Endothelial cell of umbilical vein (primary cell): ENCODE data around the gene AP2B1. TPM values are rescaled to one million over a fixed set of nuclear protein-coding genes. Genes with fewer than 3 reads are reported as not detected.

Experiments
- BruUV-seq: library from RNA; stranded (reverse); fragments of 400-500 nt; replicated peaks from 2 replicates; lab custom pipeline; 2021; lab: Mats Ljungman, UMichigan
- CTCF ChIA-PET: fragments of 300-600, 350-600 bp; sonication (Branson Sonifier 250); formaldehyde crosslinking; loops from one replicate; lab custom pipeline; 2021; ENCODE audit warnings: antibody characterized with exemption, inconsistent platforms; lab: Charles Lee
- POLR2A ChIA-PET: fragments of 300-600, 350-600 bp; sonication (Branson Sonifier 250); formaldehyde crosslinking; loops from one replicate; lab custom pipeline; 2021; ENCODE audit warnings: antibody characterized with exemption, inconsistent platforms; lab: Charles Lee
- DNase-seq: peaks from one replicate; pipeline ENCODE4 v3.0.0-alpha.2; 2011; ENCODE audit warnings: low read depth, low spot score
- FAIRE-seq: peaks from 2 replicates; lab custom pipeline; 2011; peaks lifted over from hg19 to GRCh38; lab: Jason Lieb, UNC
- H2AFZ ChIP-seq: 2 replicates; pipeline ENCODE4 v1.6.0; 2012; ENCODE audit warnings: low read depth, low read length, control low read depth, inconsistent platforms
- H3K27ac ChIP-seq: 2 replicates; pipeline ENCODE4 v1.5.1; 2011; ENCODE audit warnings: low read depth, mild to moderate bottlenecking, control low read depth, low read length, moderate library complexity; ENCODE audit not compliant: insufficient read depth
- H3K27me3 ChIP-seq, 2 experiments: 2 replicates each; pipeline versions ENCODE4 v1.6.0 to v1.6.1; 2011; ENCODE audit warnings: low read length in 2 of 2, mixed read lengths in 1 of 2; ENCODE audit not compliant: control insufficient read depth in 2 of 2, insufficient read depth in 2 of 2
- H3K36me3 ChIP-seq, 2 experiments: 2 replicates in 1 of 2; 3 replicates in 1 of 2; pipeline ENCODE4 v1.5.1; 2011; ENCODE audit warnings: low read length in 2 of 2, mild to moderate bottlenecking in 1 of 2, moderate library complexity in 1 of 2; ENCODE audit not compliant: control insufficient read depth in 2 of 2, insufficient read depth in 2 of 2; ENCODE audit errors: extremely low read depth in 1 of 2
- H3K4me1 ChIP-seq: 3 replicates; pipeline ENCODE4 v1.5.1; 2011; ENCODE audit warnings: mild to moderate bottlenecking, low read length; ENCODE audit not compliant: control insufficient read depth, insufficient read depth; ENCODE audit errors: extremely low read depth
- H3K4me2 ChIP-seq: 2 replicates; pipeline ENCODE4 v1.6.1; 2011; ENCODE audit warnings: low read length, control low read depth, mixed read lengths; ENCODE audit not compliant: insufficient read depth
- H3K4me3 ChIP-seq, 3 experiments: fragments of 200-600 bp in 1 of 3; sonication (generic), shearing (Covaris generic) in 1 of 3; replicated peaks in 1 of 3; 2 replicates each; pipeline ENCODE4 v1.5.1; 2011 to 2016; ENCODE audit warnings: control low read depth in 3 of 3, low read length in 3 of 3, mild to moderate bottlenecking in 2 of 3, inconsistent platforms in 1 of 3, low read depth in 1 of 3, moderate library complexity in 1 of 3; ENCODE audit not compliant: insufficient read depth in 1 of 3
- H3K79me2 ChIP-seq: 2 replicates; pipeline ENCODE4 v1.6.0; 2012; ENCODE audit warnings: low read length, inconsistent platforms; ENCODE audit not compliant: control insufficient read depth, insufficient read depth
- H3K9ac ChIP-seq: replicated peaks from 2 replicates; pipeline ENCODE3; 2011; ENCODE audit warnings: low read length, control low read depth; ENCODE audit not compliant: insufficient read depth; ENCODE audit errors: extremely low read depth
- H3K9me1 ChIP-seq: replicated peaks from 3 replicates; pipeline ENCODE4 v1.6.0; 2011; ENCODE audit warnings: mild to moderate bottlenecking, low read length; ENCODE audit not compliant: control insufficient read depth, insufficient read depth; ENCODE audit errors: extremely low read depth
- H3K9me3 ChIP-seq: replicated peaks from 2 replicates; pipeline ENCODE4 v1.5.1; 2012; ENCODE audit warnings: low read length, inconsistent platforms; ENCODE audit not compliant: control insufficient read depth, insufficient read depth
- H4K20me1 ChIP-seq: replicated peaks from 2 replicates; pipeline ENCODE3; 2011; ENCODE audit warnings: mild to moderate bottlenecking, low read length; ENCODE audit not compliant: control insufficient read depth, insufficient read depth; ENCODE audit errors: extremely low read depth
- EZH2 ChIP-seq: IDR thresholded peaks from 2 replicates; pipeline ENCODE4 v1.6.1; 2012; ENCODE audit warnings: borderline replicate concordance, low read depth, mild to moderate bottlenecking, moderate library complexity, low read length, inconsistent platforms; ENCODE audit not compliant: severe bottlenecking
- FOS ChIP-seq: IDR thresholded peaks from 2 replicates; pipeline ENCODE4 v1.6.1; 2011; ENCODE audit warnings: mild to moderate bottlenecking, low read length, moderate library complexity, borderline replicate concordance; ENCODE audit not compliant: insufficient read depth
- GATA2 ChIP-seq: IDR thresholded peaks from 2 replicates; pipeline ENCODE4 v1.7.0; 2011; ENCODE audit warnings: low read depth, mild to moderate bottlenecking, moderate library complexity, mixed read lengths, low read length; ENCODE audit not compliant: insufficient read length, insufficient read depth
- JUN ChIP-seq: IDR thresholded peaks from 2 replicates; pipeline ENCODE4 v1.6.1; 2011; ENCODE audit warnings: borderline replicate concordance, low read depth; ENCODE audit not compliant: insufficient read length, insufficient read depth
- MYC ChIP-seq: IDR thresholded peaks from one replicate; pipeline ENCODE4 v1.6.1; 2011; ENCODE audit warnings: mild to moderate bottlenecking, low read depth, low read length
- POLR2A ChIP-seq: IDR thresholded peaks from 2 replicates; pipeline ENCODE4 v1.6.1; 2012; ENCODE audit warnings: low read depth, mild to moderate bottlenecking, control low read depth, low read length
- POLR2AphosphoS5 ChIP-seq: IDR thresholded peaks from 2 replicates; pipeline ENCODE4 v1.6.1; 2012; ENCODE audit warnings: low read depth, mild to moderate bottlenecking, control low read depth, low read length, moderate library complexity; ENCODE audit not compliant: insufficient read depth
- dilution Hi-C: fragments of 300-500 bp; cut with MboI; formaldehyde crosslinking; loops from one replicate; pipeline ENCODE4 v1.15.0; 2019; ENCODE audit warnings: low sequenced_read_pairs; ENCODE audit not compliant: extremely low pct_ligation_motif_present
- intact Hi-C: fragments of 100-400 bp; cut with micrococcal nuclease; formaldehyde crosslinking; loops from one replicate; pipeline ENCODE4 v1.10.0; 2022
- polyA plus RNA-seq, 4 experiments: library from polyadenylated mRNA; depleted of rRNA in 3 of 4; stranded (reverse) in 3 of 4; unstranded in 1 of 4; fragments of >200 nt; gene quantifications; 2 replicates each; pipeline versions ENCODE4 v1.2.1 to v1.2.3, GENCODE V29; 2011 to 2012; ENCODE audit warnings: missing spikeins in 1 of 4
- total RNA-seq: library from RNA; stranded (reverse); gene quantifications from 2 replicates; pipeline ENCODE4 v1.2.3, GENCODE V29; 2021
- TF ChIP-seq, protein P1 (sequence below): IDR thresholded peaks from 2 replicates; pipeline ENCODE4 v1.6.1; 2011; ENCODE audit not compliant: insufficient read depth, insufficient read length
- TF ChIP-seq, protein P2 (sequence below), 2 donors: IDR thresholded peaks; 1 replicate in 1 of 2; 2 replicates in 1 of 2; pipeline ENCODE4 v1.5.1; 2011; ENCODE audit warnings: low read length in 2 of 2, mild to moderate bottlenecking in 2 of 2, moderate library complexity in 2 of 2, control low read depth in 1 of 2, inconsistent platforms in 1 of 2, low read depth in 1 of 2; ENCODE audit not compliant: insufficient read depth in 1 of 2; ENCODE audit errors: extremely low read depth in 1 of 2

AP2B1 gene
- total and polyA plus RNA-seq, 2 donors (not counting 3 experiments of a cell fraction or from before 2014, with no cell fraction given): 106 to 198 TPM

DNA sequence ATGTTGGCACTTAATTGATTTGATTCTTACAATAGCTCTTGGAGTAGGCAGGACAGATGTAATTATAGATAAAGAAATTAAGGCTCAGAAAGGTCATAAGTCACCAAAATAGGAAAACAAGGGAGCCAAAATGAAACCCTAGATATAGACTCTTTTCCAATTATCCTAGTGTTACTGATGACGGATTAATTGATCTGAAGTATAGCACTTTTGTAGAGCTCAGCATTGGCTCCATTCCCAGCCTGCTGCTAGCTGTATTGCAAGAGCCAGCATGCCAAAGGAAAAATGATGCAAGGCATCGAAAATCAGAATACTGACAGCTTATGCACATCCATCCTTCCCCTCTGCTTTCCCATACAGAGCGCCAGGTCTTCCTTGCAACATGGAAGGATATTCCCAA is 122.8 kb downstream of the AP2B1 start:
- Histone ChIP-seq H2AFZ (no peak overlapping the region), H3K9ac (no peak overlapping the region), H3K4me1 (peaks cover 15% of the 10 kb centered on the region), H3K4me3 (no peak overlapping the region), H3K9me3 (no peaks in the 10 kb centered on the region), H3K27ac (no peak overlapping the region), H3K79me2 (no peaks in the 10 kb centered on the region), H3K36me3 (peaks cover 7 to 9% of the 10 kb centered on the region in 2 experiments), H3K9me1 (no peaks in the 10 kb centered on the region), H3K27me3 (no peaks in the 10 kb centered on the region), H4K20me1 (no peaks in the 10 kb centered on the region), H3K4me2 (no peak overlapping the region)
- no peak for DNase-seq
- no TSS peak for BruUV-seq
- intact Hi-C loops: no loop called here
- FAIRE-seq: no peak
- ChIA-PET CTCF (interaction anchor here (1.3 to 2.0 kb wide), 3 partner anchors 9 to 38 kb away, joined by 3 to 5 read pairs (median 3); no protein-coding TSS in a partner anchor), POLR2A (no interaction called here)
- dilution Hi-C loops: no loop called here
- TF ChIP-seq JUN (no peak), EZH2 (no peak), FOS (no peak)

DNA sequence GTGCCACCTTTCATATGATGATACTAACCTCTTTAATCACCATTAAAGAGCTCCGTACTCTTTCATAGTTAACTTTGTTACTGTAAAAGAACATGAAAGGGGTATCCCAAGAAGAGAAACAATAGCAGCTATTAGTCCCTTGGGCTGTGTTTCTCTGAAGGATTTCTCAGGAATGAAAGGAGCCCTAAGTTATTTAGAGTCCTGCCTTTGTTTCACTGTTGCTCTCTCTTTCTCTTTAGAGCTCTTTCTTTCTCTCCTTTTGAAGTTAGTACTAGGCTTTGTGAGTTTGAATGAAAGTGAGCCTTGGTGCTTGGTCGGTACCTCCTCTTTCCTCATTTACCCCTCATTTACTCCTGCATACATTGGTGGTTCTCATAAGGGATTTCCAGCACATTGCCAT is 123.8 kb downstream of the AP2B1 start:
- H3K9ac ChIP-seq: no peak overlapping the region
- no peak overlapping the region for H3K27ac ChIP-seq
- no peaks in the 10 kb centered on the region for H3K27me3 ChIP-seq
- ChIA-PET POLR2A (no interaction called here), CTCF (interaction anchor here (1.1 to 1.8 kb wide), 6 partner anchors 8 to 98 kb away, joined by 3 to 5 read pairs (median 3); no protein-coding TSS in a partner anchor)
- no peak overlapping the region for H2AFZ ChIP-seq
- intact Hi-C loops: no loop called here
- TF ChIP-seq POLR2A: no peak
- TF ChIP-seq, protein P1, sequence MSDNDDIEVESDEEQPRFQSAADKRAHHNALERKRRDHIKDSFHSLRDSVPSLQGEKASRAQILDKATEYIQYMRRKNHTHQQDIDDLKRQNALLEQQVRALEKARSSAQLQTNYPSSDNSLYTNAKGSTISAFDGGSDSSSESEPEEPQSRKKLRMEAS: no peak
- TF ChIP-seq GATA2: no peak
- TF ChIP-seq EZH2: no peak
- TF ChIP-seq FOS: no peak
- no peak for TF ChIP-seq MYC
- no peak for TF ChIP-seq JUN
- no peak for TF ChIP-seq POLR2AphosphoS5
- TF ChIP-seq, protein P2, sequence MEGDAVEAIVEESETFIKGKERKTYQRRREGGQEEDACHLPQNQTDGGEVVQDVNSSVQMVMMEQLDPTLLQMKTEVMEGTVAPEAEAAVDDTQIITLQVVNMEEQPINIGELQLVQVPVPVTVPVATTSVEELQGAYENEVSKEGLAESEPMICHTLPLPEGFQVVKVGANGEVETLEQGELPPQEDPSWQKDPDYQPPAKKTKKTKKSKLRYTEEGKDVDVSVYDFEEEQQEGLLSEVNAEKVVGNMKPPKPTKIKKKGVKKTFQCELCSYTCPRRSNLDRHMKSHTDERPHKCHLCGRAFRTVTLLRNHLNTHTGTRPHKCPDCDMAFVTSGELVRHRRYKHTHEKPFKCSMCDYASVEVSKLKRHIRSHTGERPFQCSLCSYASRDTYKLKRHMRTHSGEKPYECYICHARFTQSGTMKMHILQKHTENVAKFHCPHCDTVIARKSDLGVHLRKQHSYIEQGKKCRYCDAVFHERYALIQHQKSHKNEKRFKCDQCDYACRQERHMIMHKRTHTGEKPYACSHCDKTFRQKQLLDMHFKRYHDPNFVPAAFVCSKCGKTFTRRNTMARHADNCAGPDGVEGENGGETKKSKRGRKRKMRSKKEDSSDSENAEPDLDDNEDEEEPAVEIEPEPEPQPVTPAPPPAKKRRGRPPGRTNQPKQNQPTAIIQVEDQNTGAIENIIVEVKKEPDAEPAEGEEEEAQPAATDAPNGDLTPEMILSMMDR (IDR thresholded peaks at IDR 0.05; ENCODE audit: extremely low read depth in 1 of 2, insufficient read depth in 1 of 2, low read depth in 1 of 2, low read length in 2 of 2): no peak
- H3K4me3 ChIP-seq: no peak overlapping the region
- H3K9me1 ChIP-seq: no peaks in the 10 kb centered on the region
- H4K20me1 ChIP-seq: peaks cover 2% of the 10 kb centered on the region
- FAIRE-seq (no peak), DNase-seq (no peak)
- H3K36me3 ChIP-seq: peaks cover 11 to 14% of the 10 kb centered on the region in 2 experiments
- dilution Hi-C loops: no loop called here
- peaks cover 15% of the 10 kb centered on the region for H3K4me1 ChIP-seq
- no peak overlapping the region for H3K4me2 ChIP-seq
- H3K79me2 ChIP-seq: no peaks in the 10 kb centered on the region
- H3K9me3 ChIP-seq: no peaks in the 10 kb centered on the region
- no TSS peak for BruUV-seq
